ENCODE data around the gene CRYBA2. TPM values are rescaled to one million over a fixed set of nuclear protein-coding genes. Genes with fewer than 3 reads are reported as not detected.

CRYBA2 gene
- total RNA-seq, 4 donors from 2014 or later = not detected

DNA sequence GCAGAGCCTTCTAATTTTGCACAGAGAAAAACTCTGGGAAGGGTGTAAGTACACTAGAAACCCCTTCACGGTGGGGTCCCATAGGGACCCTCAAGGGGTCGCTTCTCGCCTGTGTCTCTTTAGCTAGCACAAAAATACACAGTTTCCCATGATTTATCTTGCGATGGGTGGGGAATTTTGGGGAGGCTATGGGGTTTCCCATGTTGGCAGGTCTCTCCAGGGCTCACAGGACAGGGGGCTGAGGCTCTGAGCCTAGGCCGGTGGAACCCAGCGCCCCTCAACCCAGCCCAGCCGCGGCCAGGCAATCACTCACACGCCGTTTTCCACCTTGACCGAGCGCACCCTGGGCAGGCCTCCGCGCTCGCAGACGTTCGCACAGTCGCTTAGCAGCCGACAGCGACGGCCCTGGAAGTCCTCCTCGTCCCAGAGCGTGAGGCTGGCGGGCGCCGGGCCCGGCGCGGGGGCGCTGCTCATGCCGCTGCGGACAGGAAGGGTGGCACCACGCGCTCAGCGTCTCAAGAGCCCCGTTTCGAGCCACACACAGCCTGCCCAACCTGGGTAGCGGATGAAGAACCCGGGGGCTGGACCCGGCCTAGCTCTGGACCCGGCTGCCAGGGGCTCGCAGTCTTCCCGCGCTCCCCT is 398 bp downstream of the CRYBA2 start:
- no peak for DNase-seq (ENCODE audit: low spot score)
- TF ChIP-seq CTCF (IDR thresholded peaks at IDR 0.05) = no peak
- no peak for ATAC-seq (ENCODE audit: low FRiP score)

- ATAC-seq (ENCODE audit: low FRiP score) = no peak
- no peak for TF ChIP-seq CTCF (IDR thresholded peaks at IDR 0.05)
- no peak for DNase-seq (ENCODE audit: low spot score)
These were observed 1.0 kb downstream of the CRYBA2 start for GRCh38 chr2:218992196-218992595.

DNA sequence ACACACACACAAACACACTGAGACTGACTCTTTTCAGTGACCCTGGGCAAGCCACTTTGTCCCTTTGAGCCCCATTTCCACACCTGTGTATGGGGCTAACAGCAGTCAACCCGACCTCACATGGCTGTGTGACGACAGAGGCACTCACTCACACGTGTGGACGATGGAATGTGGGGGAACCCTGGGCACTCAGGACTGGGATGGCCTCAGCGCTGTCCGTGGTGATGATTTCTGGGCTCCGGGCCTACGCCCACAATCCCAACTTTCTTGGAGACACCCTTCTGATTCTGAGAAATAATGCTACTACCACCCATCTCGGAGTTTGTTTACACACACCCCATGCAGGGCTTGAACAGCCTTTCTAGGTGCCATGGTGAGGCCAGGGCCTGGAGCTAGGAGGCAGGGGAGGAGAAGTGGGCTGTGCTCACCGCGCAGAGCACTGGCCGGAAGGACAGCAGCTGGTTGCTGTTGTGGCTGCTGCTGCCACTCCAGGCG is 1.5 kb downstream of the CRYBA2 start:
- no peak for ATAC-seq (ENCODE audit: low FRiP score)
- TF ChIP-seq CTCF (IDR thresholded peaks at IDR 0.05) = no peak
- no peak for DNase-seq (ENCODE audit: low spot score)

DNA sequence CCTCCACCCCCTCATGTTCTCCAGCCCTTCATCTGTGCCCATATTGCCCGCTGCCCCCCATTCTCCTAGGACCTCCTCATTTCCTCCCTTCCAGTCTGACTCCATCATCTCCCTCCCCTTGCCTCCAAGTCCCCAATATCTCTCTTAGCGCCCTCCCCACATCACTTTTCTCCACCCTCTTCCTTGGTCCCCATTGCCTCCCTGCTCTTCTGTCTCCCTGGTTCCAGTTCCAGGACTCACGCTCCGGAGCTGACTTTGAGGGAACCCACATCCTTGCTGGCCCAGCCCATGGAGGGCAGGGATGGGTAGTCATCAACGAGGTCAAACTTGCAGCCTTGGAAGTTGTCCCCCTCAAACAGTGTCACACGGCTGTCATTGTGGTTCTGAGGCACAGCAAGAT is 2.6 kb downstream of the CRYBA2 start:
- no peak for DNase-seq (ENCODE audit: low spot score)

DNA sequence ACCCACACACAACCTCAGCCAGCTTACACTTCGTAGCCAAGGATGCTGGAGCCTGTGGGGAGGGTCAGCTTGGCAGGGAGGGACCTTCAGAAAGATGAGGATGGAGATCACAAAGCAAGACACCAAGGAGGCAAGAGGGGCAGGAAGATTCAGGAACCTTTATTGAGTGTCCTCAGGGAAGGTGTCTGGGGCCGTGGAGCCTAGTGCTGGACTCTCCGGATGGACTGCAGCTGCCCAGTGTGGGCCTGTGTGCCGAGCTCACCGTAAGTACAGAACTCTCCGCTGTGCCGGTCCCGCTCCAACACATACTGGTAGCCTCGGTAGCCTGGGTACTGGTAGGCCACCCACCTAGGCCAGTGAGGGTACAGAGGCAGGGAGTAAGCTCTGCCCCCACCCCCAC is 3.2 kb downstream of the CRYBA2 start:
- ATAC-seq (ENCODE audit: low FRiP score) (no peak), DNase-seq (ENCODE audit: low spot score) (no peak)
- no peak for TF ChIP-seq CTCF (IDR thresholded peaks at IDR 0.05)

More for the DNA sequence above, 2.6 kb downstream of the CRYBA2 start:
- no peak for TF ChIP-seq CTCF (IDR thresholded peaks at IDR 0.05)
- no peak for ATAC-seq (ENCODE audit: low FRiP score)

- ATAC-seq (ENCODE audit: low FRiP score) (no peak), DNase-seq (ENCODE audit: low spot score) (no peak)
- TF ChIP-seq CTCF (IDR thresholded peaks at IDR 0.05) = no peak
These were observed 4.6 kb downstream of the CRYBA2 start for GRCh38 chr2:218988650-218989049.

DNA sequence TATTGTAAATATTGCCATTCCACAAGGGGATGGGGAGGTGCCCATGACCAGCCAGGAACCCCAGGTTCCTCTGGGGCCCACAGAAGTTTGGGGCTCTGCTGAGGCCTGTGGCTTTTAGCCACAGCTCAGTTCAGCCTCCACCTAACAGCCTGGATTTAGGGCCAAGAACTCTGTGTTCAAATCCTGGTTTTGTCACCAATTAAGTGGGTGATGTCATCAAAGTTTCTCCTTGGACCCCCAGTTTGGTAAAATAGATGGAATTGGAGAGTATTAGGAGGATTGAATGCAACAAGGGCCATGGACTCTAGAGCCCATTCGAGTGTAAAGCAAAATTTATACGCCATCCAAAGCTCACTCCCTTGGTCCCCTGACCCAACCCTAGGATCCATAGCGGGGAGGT is 5.1 kb downstream of the CRYBA2 start:
- no peak for ATAC-seq (ENCODE audit: low FRiP score)
- no peak for DNase-seq (ENCODE audit: low spot score)
- TF ChIP-seq CTCF (IDR thresholded peaks at IDR 0.05) = no peak
